ENCODE data around the gene SLC35G3. TPM values are rescaled to one million over a fixed set of nuclear protein-coding genes. Genes with fewer than 3 reads are reported as not detected.
A peak's percentile ranks its signal among the peaks of the same experiment; 100 is the strongest.
"Not testable (repeated sequence)": the region's sequence is repeated elsewhere in the genome, so short reads cannot be mapped to it uniquely, and the experiment has no call there.

The SLC35G3 gene
- total RNA-seq, 1 experiment from 2014 or later: not detected

DNA sequence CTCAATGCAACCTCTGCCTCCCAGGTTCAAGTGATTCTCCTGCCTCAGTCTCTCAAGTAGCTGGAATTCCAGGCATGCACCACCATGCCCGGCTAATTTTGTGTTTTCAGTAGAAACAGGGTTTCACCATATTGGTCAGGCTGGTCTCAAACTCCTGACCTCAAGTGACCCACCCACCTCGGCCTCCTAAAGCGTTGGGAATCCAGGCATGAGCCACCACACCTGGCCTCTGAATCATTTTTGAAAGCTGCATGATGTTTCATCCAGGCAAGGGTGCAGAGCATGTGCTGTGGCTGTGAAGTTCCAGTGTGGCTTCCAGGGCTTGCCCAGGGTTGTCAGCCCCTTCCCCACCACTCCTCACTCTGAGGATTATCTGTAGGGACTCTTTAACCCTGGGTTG is 21.9 kb downstream of the SLC35G3 start:
- DNase-seq (ENCODE audit: low read depth); in situ Hi-C loops (cut with HindIII; ENCODE audit: low pct_unique_long_range_greater_than_20kb, low sequenced_read_pairs): not testable (repeated sequence)

- in situ Hi-C loops (cut with HindIII; ENCODE audit: low pct_unique_long_range_greater_than_20kb, low sequenced_read_pairs): no loop called here
- DNase-seq (ENCODE audit: low read depth): peak; percentile 31
Observed at GRCh38 chr17:35171834-35172233, 22.4 kb downstream of the SLC35G3 start.

- peak; percentile 29 for DNase-seq (ENCODE audit: low read depth)
- in situ Hi-C loops (cut with HindIII; ENCODE audit: low pct_unique_long_range_greater_than_20kb, low sequenced_read_pairs): no loop called here
Observed at GRCh38 chr17:35170968-35171771, 23.0 kb downstream of the SLC35G3 start.

DNA sequence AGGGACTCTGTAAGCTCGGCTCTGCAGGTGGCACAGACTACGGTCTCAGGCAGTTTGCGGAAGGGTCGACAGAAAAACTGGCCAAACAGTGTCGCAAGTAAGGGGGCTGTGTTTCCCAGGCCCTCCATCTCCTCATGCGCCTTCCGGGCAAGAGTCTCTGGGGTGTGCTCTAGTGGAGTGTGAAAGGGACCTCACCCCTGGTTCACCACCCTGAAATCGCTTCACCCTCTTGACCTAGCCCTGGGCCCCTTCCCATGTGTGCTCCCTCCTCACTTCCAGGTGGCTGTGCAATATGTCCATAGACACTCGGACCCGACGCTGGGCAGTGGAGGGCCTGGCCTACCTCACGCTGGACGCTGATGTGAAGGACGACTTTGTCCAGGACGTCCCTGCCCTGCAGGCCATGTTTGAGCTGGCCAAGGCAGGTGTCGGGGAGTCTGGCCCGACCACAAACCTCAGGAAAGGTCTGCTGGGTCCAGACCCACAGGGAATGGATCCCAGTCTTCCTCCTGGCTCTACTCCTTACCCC is 24.3 kb downstream of the SLC35G3 start:
- in situ Hi-C loops (cut with HindIII; ENCODE audit: low pct_unique_long_range_greater_than_20kb, low sequenced_read_pairs): no loop called here

GRCh38 chr17:35167666-35168065 is 26.5 kb downstream of the SLC35G3 start:
- in situ Hi-C loops (cut with HindIII; ENCODE audit: low pct_unique_long_range_greater_than_20kb, low sequenced_read_pairs): no loop called here
- DNase-seq (ENCODE audit: low read depth): no peak

More for the DNA sequence above, 24.3 kb downstream of the SLC35G3 start:
- DNase-seq (ENCODE audit: low read depth): no peak

DNA sequence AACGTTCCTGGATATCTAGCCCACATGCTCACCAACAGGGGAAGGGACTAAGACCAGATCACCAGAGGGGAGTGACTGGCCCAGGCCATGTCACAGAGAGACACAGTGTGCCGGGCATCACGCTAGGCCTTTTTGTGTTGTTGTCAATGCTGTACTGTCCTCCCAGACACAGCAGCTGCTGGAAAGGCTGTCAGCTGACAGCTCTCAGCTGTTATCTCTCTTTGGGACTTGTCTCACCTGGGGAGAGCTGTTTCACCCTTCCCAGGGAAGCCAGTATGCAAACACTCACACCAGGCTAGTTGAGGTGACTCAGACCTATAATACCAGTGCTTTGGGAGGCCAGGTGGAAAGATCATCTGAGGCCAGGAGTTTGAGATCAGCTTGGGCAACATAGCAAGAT is 27.1 kb downstream of the SLC35G3 start:
- no peak for DNase-seq (ENCODE audit: low read depth)
- in situ Hi-C loops (cut with HindIII; ENCODE audit: low pct_unique_long_range_greater_than_20kb, low sequenced_read_pairs): no loop called here

DNA sequence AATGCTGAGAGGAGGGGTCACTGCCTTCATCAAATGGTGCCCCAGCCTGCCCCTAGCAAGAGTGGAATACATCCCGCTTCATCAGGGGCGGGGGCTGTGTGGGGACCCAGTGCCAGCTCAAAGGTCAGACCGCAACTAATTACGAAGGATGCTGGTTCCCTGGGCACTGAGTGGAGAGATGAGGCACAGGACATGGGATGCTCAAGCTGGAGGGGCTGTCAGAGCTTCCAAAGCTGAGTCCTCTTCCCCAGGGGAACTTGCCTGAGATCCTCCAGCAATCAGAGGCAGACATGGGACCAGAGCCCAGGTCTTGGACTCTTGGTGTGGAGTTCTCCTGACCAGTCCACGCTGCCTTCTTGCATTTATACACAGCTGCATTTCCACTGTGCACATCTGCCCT is 27.7 kb downstream of the SLC35G3 start:
- in situ Hi-C loops (cut with HindIII; ENCODE audit: low pct_unique_long_range_greater_than_20kb, low sequenced_read_pairs): no loop called here

DNA sequence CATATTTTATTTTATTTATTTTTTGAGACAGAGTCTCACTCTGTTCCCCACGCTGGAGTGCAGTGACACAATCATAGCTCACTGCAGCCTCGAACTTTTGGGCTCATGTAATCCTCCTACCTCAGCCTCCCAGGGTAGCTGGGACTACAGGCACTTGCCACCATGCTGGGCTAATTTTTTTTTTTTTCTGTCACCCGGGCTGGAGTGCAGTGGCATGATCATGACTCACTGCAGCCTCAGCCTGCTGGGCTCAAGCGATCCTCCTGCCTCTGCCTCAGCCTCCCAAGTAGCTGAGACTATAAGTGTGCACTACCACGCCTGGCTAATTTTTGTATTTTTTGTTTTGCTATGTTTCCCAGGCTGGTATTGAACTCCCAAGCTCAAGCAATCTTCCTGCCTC is 29.5 kb downstream of the SLC35G3 start:
- no peak for DNase-seq (ENCODE audit: low read depth)
- in situ Hi-C loops (cut with HindIII; ENCODE audit: low pct_unique_long_range_greater_than_20kb, low sequenced_read_pairs): no loop called here

More for the DNA sequence above, 27.7 kb downstream of the SLC35G3 start:
- no peak for DNase-seq (ENCODE audit: low read depth)

GRCh38 chr17:35163886-35164285 is 30.3 kb downstream of the SLC35G3 start:
- DNase-seq (ENCODE audit: low read depth): no peak
- in situ Hi-C loops (cut with HindIII; ENCODE audit: low pct_unique_long_range_greater_than_20kb, low sequenced_read_pairs): no loop called here

GRCh38 chr17:35162755-35163154 is 31.4 kb downstream of the SLC35G3 start:
- in situ Hi-C loops (cut with HindIII; ENCODE audit: low pct_unique_long_range_greater_than_20kb, low sequenced_read_pairs): no loop called here
- no peak for DNase-seq (ENCODE audit: low read depth)

- in situ Hi-C loops (cut with HindIII; ENCODE audit: low pct_unique_long_range_greater_than_20kb, low sequenced_read_pairs): no loop called here
- DNase-seq (ENCODE audit: low read depth): no peak
Observed at GRCh38 chr17:35161281-35161761, 32.9 kb downstream of the SLC35G3 start.

- DNase-seq (ENCODE audit: low read depth): no peak
- in situ Hi-C loops (cut with HindIII; ENCODE audit: low pct_unique_long_range_greater_than_20kb, low sequenced_read_pairs): no loop called here
Observed at GRCh38 chr17:35160354-35161201, 33.6 kb downstream of the SLC35G3 start.

DNA sequence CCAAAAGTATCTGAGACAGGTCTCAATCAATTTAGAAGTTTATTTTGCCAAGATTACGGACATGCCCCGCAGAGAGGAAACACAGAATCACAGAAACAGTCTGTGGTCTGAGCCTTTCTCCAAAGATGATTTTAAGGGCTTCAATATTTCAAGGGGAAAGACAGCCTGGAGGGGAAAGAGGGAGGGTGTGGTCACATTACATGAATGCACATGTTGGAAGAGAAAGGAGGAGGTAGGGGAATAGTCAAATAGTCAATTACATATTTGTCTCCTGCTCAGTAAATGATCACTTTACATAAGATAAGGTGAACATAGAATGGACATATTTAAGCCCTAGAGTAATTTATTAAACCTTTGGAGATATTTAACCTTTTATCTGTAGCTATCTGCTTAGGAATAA is 34.3 kb downstream of the SLC35G3 start:
- no peak for DNase-seq (ENCODE audit: low read depth)
- in situ Hi-C loops (cut with HindIII; ENCODE audit: low pct_unique_long_range_greater_than_20kb, low sequenced_read_pairs): no loop called here

GRCh38 chr17:35155246-35155645 is 38.9 kb downstream of the SLC35G3 start:
- DNase-seq (ENCODE audit: low read depth): no peak
- in situ Hi-C loops (cut with HindIII; ENCODE audit: low pct_unique_long_range_greater_than_20kb, low sequenced_read_pairs): no loop called here

DNA sequence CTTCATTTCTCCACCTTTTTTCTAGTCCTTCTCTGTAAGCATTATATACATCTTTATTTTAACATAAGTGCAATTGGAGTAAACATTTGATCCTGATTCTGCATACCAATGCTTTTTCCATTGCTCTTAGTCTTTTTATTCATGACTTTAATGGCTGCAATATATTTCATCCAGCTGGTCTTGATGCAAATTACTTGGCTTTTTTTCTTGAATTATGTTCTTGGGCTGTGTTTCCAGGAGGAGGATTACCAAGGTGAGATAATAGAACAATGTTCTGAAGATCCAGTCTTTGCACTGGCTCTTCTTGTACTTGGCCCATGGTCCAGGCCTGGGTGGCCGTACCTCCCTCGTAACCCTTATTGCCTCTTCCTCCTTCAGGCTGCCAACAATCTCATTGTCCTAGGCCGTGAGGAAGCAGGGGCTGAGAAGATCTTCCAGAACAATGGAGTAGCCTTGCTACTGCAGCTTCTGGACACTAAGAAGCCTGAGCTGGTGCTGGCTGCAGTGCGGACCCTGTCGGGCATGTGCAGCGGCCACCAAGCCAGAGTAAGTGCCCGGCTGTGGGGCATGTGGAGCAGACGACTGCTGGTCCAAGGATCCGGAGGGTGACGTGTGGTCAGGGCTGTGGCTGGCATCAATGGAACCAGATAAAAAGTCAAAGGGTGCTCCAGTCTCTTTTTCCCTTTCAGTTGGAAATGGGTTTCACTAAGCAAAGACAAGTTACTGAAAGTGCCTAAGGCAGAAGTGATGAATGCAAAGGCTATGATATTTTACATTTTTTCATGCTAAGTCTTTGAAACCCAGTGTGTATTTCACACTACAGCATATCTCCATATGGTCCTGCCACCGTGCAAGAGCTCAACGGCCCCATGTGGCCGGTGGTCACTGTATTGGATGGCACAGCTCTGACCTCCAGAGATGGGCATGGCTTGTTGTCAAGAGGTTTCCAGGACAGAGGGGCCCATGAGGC is 39.7 kb downstream of the SLC35G3 start:
- DNase-seq (ENCODE audit: low read depth): no peak
- in situ Hi-C loops (cut with HindIII; ENCODE audit: low pct_unique_long_range_greater_than_20kb, low sequenced_read_pairs): no loop called here

DNA sequence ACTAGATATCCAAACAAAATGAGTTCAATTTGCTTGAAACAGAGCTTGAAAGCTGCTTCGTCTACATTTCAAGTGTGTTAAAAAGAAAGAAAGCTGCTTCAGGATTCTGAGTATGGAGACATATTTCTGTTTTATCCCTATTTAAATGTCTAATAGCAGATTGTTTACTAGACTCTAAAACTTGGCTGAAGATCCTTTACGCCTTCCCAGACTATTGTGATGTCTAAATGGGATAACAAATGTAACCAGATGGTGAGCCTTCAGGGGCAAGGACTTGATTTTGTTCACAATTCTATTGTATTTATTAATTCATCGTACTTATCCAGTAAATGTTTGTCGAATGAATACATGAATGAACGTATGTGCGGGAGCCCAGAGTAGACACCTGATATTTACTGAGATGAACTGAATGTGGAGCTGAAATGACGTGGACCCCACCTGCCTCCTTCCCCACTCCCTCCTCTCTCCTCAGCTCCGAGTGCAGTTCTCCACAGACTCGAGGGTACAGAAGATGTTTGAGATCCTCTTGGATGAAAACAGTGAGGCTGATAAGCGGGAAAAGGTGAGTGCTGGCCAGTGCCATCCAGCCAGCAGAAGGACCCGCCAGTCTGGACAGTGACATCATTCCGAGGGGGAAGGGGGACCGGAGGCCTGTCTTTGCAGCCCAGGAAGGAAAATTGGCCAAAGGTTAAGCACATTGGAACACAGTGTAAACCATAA is 41.6 kb downstream of the SLC35G3 start:
- in situ Hi-C loops (cut with HindIII; ENCODE audit: low pct_unique_long_range_greater_than_20kb, low sequenced_read_pairs): no loop called here
- no peak for DNase-seq (ENCODE audit: low read depth)

DNA sequence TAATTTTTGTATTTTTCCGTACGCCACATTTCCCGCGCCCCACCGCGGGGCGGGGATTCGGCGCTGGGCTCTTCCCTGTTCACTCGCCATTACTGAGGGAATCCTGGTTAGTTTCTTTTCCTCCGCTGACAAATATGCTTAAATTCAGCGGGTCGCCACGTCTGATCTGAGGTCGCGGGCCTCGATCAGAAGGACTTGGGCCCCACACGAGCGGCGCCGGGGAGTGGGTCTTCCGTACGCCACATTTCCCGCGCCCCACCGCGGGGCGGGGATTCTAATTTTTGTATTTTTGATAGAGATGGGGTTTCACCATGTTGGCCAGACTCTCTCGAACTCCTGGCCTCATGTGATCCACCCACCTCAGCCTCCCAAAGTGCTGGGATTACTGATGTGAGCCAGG is 43.1 kb downstream of the SLC35G3 start:
- in situ Hi-C loops (cut with HindIII; ENCODE audit: low pct_unique_long_range_greater_than_20kb, low sequenced_read_pairs); DNase-seq (ENCODE audit: low read depth): not testable (repeated sequence)

Measured in Caki2 (cell line).